ENCODE measurements around the gene SPTBN5. TPM values are rescaled to one million over a fixed set of nuclear protein-coding genes. Genes with fewer than 3 reads are reported as not detected.

Gene SPTBN5
- total RNA-seq, 1 donor from 2014 or later: 3.2 TPM

DNA sequence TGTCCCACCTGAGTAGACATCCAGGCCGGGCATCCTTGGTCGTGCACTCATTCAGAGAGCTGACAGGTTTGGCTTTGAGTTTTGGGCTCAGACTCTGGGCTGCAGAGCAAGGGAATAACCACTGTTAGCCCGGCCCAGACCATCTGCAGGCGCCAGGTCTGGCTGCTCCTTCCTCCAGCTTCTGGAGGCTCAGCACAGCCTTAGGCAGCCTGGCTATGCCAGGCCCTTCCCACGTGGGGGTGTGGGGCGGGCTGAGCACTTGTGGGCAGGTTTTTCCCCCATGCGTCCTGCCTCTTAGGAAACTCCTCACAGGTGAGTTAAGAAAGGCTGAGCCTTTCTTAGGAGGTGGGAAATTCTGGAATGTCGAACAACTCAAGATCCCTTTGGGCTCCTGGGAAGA is 44.0 kb downstream of the SPTBN5 start:
- DNase-seq (ENCODE audit: extremely low spot score, unreplicated experiment): no peak
- Mint-ChIP-seq H3K27me3 (ENCODE audit: unreplicated experiment) (no peaks in the 10 kb centered on the region), H3K27ac (ENCODE audit: unreplicated experiment) (no peak overlapping the region), H3K4me3 (ENCODE audit: unreplicated experiment) (no peak overlapping the region), H3K36me3 (ENCODE audit: unreplicated experiment) (peaks cover 15% of the 10 kb centered on the region), H3K9me3 (ENCODE audit: unreplicated experiment) (no peaks in the 10 kb centered on the region), H3K4me1 (ENCODE audit: unreplicated experiment) (no peaks in the 10 kb centered on the region)
- TF ChIP-seq, protein P1, sequence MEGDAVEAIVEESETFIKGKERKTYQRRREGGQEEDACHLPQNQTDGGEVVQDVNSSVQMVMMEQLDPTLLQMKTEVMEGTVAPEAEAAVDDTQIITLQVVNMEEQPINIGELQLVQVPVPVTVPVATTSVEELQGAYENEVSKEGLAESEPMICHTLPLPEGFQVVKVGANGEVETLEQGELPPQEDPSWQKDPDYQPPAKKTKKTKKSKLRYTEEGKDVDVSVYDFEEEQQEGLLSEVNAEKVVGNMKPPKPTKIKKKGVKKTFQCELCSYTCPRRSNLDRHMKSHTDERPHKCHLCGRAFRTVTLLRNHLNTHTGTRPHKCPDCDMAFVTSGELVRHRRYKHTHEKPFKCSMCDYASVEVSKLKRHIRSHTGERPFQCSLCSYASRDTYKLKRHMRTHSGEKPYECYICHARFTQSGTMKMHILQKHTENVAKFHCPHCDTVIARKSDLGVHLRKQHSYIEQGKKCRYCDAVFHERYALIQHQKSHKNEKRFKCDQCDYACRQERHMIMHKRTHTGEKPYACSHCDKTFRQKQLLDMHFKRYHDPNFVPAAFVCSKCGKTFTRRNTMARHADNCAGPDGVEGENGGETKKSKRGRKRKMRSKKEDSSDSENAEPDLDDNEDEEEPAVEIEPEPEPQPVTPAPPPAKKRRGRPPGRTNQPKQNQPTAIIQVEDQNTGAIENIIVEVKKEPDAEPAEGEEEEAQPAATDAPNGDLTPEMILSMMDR (IDR thresholded peaks at IDR 0.05): no peak

DNA sequence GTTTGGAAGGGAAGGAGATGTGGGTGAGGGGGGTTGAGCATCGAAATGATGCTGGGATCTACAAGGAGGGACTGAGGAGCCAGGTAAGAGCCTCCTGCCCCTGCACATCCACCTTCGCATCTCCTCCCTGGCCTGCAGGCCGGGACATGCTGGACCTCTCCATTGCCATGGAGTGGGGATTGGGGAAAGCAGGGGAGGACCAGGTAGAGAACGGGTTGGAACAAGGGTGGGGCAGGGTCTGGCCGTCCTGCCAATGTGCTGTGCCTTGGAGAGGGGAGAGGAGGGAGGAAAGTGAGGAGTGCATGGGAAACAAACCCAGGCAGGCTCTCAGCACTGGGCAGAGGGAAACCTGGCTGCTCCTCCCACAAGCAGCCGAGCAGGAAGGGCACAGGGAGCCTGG is 44.6 kb downstream of the SPTBN5 start:
- Mint-ChIP-seq H3K4me1 (ENCODE audit: unreplicated experiment) (no peaks in the 10 kb centered on the region), H3K27me3 (ENCODE audit: unreplicated experiment) (no peaks in the 10 kb centered on the region), H3K27ac (ENCODE audit: unreplicated experiment) (no peak overlapping the region), H3K36me3 (ENCODE audit: unreplicated experiment) (peaks cover 15% of the 10 kb centered on the region), H3K4me3 (ENCODE audit: unreplicated experiment) (no peak overlapping the region), H3K9me3 (ENCODE audit: unreplicated experiment) (no peaks in the 10 kb centered on the region)
- no peak for DNase-seq (ENCODE audit: extremely low spot score, unreplicated experiment)
- TF ChIP-seq, protein P1 (IDR thresholded peaks at IDR 0.05): no peak

DNA sequence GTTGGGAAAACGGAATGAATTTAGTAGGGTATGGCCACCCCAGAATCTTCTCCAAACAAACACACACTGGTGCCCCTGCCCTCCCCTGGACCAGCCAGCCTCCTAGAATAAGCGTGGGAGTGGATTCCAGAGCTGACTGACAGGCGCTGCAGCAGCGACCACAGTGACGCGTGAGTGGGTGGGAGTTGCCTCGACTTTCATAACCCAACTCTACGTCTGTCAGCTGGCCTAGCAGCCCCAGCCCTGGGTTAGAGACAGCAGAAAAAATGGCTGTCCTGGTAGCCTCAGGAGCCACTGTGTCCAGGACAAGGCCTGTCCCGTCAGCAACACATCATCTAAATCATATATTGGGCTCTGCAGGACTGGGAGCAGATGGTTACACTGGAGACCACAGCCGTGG is 45.2 kb downstream of the SPTBN5 start:
- Mint-ChIP-seq H3K4me1 (ENCODE audit: unreplicated experiment) (no peaks in the 10 kb centered on the region), H3K4me3 (ENCODE audit: unreplicated experiment) (no peak overlapping the region), H3K36me3 (ENCODE audit: unreplicated experiment) (peaks cover 15% of the 10 kb centered on the region), H3K9me3 (ENCODE audit: unreplicated experiment) (no peaks in the 10 kb centered on the region), H3K27ac (ENCODE audit: unreplicated experiment) (no peak overlapping the region), H3K27me3 (ENCODE audit: unreplicated experiment) (no peaks in the 10 kb centered on the region)
- DNase-seq (ENCODE audit: extremely low spot score, unreplicated experiment): no peak
- TF ChIP-seq, protein P1 (IDR thresholded peaks at IDR 0.05): no peak

DNA sequence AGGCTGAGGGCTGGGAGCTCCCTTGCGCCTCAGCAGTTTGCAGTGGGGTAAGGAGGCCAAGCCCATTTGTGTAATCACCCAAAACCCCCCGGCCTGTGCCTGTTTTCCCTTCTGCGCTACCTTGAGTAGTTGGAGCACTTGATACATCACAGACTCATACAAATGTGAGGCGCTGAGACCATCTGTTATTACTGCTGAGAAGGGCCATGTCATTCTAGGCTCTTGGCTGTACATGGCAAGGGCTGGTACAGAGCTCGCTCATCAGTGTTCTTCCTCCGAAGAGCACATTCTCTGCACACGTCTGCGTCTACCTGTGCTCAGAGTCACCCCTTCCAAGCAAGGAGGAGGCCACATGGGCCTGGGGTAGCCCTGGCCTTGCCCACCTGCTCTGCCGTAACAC is 45.9 kb downstream of the SPTBN5 start:
- TF ChIP-seq, protein P1 (IDR thresholded peaks at IDR 0.05): no peak
- no peaks in the 10 kb centered on the region for H3K4me1 Mint-ChIP-seq (ENCODE audit: unreplicated experiment)
- no peaks in the 10 kb centered on the region for H3K9me3 Mint-ChIP-seq (ENCODE audit: unreplicated experiment)
- no peak overlapping the region for H3K4me3 Mint-ChIP-seq (ENCODE audit: unreplicated experiment)
- peaks cover 15% of the 10 kb centered on the region for H3K36me3 Mint-ChIP-seq (ENCODE audit: unreplicated experiment)
- no peak overlapping the region for H3K27ac Mint-ChIP-seq (ENCODE audit: unreplicated experiment)
- no peak for DNase-seq (ENCODE audit: extremely low spot score, unreplicated experiment)
- H3K27me3 Mint-ChIP-seq (ENCODE audit: unreplicated experiment): no peaks in the 10 kb centered on the region

DNA sequence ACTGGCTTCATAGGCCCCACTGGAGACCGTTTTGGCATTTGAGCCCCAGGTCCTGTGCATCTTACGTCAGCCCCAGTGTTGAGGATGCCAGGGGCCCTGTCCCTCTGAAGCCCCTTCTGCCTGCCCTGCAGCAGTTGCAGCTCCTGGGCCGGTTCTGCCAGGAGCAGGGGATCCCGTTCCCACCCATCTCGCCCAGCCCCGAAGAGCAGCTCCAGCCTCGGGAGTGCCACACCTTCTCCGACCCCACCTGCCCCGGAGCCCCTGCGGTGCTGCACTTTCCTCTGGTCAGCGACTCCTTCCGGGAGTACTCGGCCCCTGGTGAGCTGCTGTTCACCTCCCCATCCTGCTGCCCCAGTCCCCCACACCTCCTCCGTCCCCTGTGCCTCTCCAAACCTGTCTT is 46.6 kb downstream of the SPTBN5 start:
- H3K4me3 Mint-ChIP-seq (ENCODE audit: unreplicated experiment): no peak overlapping the region
- H3K9me3 Mint-ChIP-seq (ENCODE audit: unreplicated experiment): no peaks in the 10 kb centered on the region
- H3K36me3 Mint-ChIP-seq (ENCODE audit: unreplicated experiment): peaks cover 15% of the 10 kb centered on the region
- no peaks in the 10 kb centered on the region for H3K27me3 Mint-ChIP-seq (ENCODE audit: unreplicated experiment)
- H3K4me1 Mint-ChIP-seq (ENCODE audit: unreplicated experiment): no peaks in the 10 kb centered on the region
- DNase-seq (ENCODE audit: extremely low spot score, unreplicated experiment): no peak
- no peak overlapping the region for H3K27ac Mint-ChIP-seq (ENCODE audit: unreplicated experiment)
- TF ChIP-seq, protein P1 (IDR thresholded peaks at IDR 0.05): no peak
